ENCODE data around the gene SLC7A1.

DNA sequence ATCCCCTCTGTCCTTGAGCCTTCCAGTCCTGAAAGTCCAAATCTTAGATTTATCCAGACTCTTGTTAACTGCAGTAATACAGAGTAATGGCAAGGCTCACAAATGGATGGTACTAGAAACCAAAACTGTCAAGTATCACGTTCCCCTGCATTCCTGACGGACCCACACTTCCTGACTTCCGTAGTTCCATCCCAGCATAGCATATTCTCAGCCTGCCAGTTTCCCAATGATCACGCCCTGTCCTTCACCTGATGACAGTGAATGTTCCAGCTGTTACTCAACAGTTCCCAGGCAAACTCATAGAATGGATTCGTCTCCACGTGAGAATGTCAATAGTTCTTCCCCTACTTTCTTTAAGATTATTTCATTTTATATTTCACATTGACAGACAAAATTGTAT is 33.6 kb downstream of the SLC7A1 start:
- TF ChIP-seq, protein P1, sequence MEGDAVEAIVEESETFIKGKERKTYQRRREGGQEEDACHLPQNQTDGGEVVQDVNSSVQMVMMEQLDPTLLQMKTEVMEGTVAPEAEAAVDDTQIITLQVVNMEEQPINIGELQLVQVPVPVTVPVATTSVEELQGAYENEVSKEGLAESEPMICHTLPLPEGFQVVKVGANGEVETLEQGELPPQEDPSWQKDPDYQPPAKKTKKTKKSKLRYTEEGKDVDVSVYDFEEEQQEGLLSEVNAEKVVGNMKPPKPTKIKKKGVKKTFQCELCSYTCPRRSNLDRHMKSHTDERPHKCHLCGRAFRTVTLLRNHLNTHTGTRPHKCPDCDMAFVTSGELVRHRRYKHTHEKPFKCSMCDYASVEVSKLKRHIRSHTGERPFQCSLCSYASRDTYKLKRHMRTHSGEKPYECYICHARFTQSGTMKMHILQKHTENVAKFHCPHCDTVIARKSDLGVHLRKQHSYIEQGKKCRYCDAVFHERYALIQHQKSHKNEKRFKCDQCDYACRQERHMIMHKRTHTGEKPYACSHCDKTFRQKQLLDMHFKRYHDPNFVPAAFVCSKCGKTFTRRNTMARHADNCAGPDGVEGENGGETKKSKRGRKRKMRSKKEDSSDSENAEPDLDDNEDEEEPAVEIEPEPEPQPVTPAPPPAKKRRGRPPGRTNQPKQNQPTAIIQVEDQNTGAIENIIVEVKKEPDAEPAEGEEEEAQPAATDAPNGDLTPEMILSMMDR (IDR thresholded peaks at IDR 0.05; ENCODE audit: insufficient read depth, low read depth, low read length), result no peak
- no peak for TF ChIP-seq EZH2 (IDR thresholded peaks at IDR 0.05; ENCODE audit: insufficient read depth, low read length)
